Stimulated activated CD8-positive, alpha-beta memory T cell treated with anti-CD3 and anti-CD28 coated beads, Interleukin-15, amount 100 ng/mL, for 48 hours (primary cell): ENCODE results near the gene GLP1R.

Experiments
- DNase-seq, 2 donors: peaks; one replicate each; pipeline ENCODE4 v3.0.0-alpha.2; 2020; ENCODE audit warnings: low read depth in 2 of 2

GLP1R gene

GRCh38 chr6:39062014-39062740 lies 13.6 kb downstream of the GLP1R start:
- no peak for DNase-seq

GRCh38 chr6:39063526-39063925 lies 14.9 kb downstream of the GLP1R start:
- DNase-seq = no peak

GRCh38 chr6:39065561-39065960 lies 17.0 kb downstream of the GLP1R start:
- DNase-seq = no peak

GRCh38 chr6:39068391-39068790 lies 19.8 kb downstream of the GLP1R start:
- DNase-seq = no peak

DNA sequence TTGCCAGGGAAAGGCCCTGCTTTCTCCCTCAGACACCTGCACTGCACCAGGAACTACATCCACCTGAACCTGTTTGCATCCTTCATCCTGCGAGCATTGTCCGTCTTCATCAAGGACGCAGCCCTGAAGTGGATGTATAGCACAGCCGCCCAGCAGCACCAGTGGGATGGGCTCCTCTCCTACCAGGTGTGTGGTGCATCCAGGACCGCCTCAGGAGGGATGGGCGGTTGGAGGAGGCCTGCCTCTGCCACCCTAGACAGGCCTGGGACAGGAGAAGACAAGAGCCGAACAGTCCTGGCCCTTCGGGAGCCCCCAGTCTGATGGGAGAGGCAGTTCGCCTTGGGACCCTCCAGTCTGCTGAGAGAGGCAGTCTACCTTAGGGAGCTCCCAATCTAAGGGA lies 24.2 kb downstream of the GLP1R start:
- no peak for DNase-seq

GRCh38 chr6:39073471-39074355 lies 25.1 kb downstream of the GLP1R start:
- DNase-seq = no peak

DNA sequence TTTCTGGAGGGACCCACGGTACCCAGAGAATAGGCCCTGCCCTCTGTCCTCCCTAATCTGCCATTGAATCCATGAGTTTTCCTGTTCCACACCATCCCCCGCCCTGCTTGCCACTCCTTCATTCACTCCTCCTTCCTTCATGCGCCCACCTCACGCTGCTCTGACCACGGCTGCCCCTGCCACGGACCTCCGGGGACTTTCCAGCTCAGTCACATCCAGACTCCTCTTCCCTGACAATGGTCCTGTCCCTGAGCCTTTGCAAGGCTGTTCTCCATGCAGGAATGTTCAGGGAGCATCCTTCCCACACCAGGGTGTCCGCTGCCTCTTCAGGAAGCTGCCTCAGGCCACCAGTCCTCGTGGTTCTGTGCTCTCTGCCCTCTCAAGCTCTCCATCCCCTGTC lies 25.9 kb downstream of the GLP1R start:
- no peak for DNase-seq

DNA sequence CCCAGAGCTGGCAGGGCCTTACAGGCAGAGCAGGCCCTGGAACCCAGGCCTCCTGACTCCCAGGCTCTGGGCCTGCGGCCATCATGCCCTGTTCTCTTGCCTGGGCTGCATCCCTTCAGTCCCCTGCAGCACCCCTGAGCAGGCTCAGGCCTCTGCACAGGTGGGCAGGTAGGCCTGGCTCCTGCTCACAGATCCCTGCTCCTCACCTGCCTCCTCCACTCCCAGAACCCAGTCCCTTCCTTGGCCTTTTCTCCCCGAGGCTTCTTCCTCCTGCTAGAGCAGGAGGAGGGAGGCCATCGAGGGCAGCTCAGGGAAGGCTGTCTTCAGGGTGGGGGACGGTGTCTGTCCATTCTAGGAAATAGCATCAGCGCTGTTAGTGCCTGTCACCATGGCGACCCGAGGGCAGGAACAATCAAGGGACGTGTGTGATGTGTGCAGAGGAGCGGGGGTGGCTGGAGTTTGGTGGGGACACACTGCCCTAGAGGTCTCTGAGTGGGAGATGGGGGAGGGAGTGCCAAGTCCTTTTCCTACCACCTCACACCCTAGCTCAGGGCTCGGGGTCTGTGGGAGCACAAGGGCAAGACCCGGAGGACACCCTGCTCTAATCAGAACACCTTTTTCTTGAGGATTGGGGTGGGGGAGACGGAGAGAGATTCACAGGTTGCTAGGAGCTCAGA lies 26.6 kb downstream of the GLP1R start:
- no peak for DNase-seq

GRCh38 chr6:39075807-39076622 lies 27.4 kb downstream of the GLP1R start:
- DNase-seq = no peak

DNA sequence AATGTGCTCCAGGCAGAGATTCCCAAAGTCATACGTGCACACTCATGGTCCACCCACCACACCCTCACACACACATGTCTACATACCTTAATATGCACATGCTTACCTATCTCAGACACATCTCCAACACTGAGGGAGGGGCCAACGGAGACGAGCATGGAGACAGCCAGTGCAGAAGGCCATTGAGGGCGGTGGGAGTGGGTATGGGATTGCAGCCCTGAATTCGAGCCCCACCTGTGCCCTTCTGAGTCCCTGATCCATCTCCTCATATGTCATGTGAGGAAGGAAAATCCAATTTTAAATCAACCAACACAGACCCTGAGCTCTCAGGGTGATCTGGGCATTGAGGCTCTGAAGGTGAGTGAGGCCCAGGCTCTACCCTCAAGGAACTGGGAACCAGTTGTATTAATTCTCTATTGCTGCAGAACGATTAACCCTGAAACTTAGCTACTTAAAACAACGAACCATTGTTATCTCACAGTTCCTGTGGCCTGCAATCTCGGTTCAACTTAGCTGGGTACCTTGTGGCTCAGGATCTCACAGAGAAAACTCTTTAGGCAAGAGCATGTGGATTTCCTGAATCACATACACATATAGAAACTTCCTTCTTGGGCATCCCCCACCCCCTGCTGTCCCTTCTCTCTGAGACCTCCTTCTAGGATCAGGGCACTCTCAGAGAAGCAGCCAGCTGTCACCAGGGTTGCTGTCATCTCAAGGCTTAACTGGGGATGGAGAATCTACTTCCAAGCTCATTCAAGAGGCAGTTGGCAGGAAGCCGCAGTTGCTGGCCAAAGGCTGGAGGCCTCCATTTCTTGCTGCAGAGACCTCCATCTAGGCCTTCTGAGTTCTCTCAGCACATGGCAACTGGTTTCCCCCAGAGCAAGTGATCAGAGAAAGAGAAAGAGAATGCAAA lies 28.3 kb downstream of the GLP1R start:
- DNase-seq = no peak

DNA sequence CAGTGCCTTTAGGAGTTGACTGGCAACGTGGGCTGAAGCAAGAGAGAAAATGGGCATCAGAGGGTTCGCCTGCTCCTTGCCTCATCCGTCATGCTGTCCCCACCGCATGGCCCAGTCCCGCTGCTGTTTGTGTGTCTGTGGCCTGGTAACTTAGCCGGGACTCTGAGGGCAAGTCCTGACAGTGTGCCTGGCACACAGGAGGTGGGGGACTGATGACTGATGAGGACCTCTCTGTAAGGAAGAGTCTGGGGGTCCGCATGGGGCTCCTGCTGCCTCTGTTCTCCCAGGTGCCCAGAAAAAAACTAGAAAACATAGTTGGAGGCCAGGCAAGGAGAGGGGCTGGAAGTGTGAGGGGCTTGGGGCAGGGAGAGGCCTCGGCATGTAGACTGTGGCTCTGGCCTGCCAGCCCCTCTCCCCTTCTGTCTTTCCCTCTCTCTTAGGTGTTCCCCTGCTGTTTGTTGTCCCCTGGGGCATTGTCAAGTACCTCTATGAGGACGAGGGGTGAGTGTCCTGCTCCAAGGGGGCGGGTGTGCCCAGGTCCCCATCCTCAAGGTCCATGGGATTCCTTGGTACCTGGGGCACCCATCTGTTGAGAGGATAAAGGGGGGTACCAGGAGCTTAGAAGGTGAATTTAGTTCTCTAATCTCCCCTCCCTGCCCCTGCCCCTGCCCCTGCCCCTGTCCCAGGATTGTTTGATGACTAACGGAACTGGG lies 29.5 kb downstream of the GLP1R start:
- no peak for DNase-seq

GRCh38 chr6:39078695-39079094 lies 30.1 kb downstream of the GLP1R start:
- no peak for DNase-seq

GRCh38 chr6:39079197-39080125 lies 30.9 kb downstream of the GLP1R start:
- DNase-seq = no peak

DNA sequence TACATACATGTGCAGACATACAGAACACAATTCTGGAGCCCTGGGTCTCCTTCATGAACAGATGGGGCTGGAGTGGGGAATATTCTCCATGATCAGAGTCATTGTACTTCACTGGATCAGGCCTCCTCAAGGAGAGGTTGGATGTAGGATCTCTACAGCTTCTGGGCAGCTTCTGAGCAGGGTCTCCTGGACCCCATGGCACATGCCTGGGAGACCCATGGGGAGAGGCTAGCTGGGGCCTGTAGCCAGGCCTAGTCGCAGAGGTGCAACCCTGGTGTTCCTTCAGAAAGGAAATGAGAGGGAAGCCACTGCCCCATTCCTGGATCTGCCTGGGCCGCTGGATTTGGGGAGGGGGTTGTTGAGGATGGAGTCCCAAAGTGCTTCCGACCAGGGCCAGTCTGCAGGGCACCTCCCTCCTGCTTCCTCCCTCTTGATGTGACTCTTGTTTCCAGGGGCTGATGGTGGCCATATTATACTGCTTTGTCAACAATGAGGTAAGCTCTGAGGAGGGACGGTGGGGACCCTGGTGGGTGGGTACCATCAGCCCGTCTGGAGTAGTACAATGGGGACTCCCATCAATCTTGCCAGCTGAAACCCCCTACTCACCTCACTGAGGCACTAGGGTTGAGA lies 31.8 kb downstream of the GLP1R start:
- DNase-seq = no peak

DNA sequence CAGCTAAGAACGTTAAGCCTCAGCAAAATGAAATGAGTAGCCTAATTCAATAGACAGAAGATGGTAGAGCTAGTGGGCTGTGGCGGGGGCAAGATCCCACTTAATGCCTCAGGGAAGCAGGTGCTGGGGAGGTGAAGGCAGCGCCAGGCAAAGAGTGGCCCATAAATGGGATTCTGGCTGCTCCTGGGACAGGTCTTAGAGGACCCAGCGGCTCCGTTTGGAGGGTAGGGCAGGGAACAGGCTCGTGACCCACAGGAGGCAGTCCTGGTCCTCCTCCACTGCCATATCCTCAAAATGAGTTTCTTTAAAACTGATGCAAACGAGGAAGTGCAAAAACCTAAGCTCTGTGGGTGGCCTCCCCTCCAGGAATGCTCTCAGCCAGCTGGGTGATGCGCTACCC lies 33.7 kb downstream of the GLP1R start:
- no peak for DNase-seq

GRCh38 chr6:39083231-39083634 lies 34.7 kb downstream of the GLP1R start:
- DNase-seq = peak in 1 of 2 donors; percentile 28

- no peak for DNase-seq
Measured at GRCh38 chr6:39084506-39084905, 35.9 kb downstream of the GLP1R start.

DNA sequence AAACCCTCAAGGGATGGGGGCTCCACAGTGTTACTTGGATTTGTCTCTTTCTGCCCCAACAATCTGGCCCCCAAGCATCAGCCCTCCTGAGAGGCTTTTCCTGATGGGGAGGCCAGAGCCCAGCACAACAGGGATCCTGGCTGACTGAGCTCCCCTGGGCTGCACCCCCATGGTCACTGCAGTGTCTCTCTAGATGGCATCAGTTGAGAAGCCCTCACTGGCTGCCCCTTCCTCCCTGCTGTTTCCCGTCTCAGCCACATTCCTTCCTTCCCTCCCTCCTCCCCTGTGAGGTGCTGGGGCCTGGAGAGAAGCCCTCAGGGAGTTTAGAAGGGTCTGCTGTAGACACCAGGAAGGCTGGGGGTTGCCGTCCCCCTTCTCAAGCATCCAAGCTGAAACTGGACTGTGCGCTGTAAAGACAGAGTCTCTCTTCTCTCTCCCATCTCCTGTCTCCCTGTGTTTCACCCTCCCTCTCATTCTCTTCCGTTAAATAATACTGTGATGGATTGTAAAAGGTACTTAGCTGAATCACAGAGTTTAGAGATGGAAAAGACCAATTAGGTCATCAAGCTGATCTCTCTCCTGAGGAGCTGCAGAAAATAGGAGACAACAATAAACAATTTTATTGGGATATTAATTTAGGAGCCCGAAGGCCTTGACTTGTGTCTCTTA lies 36.7 kb downstream of the GLP1R start:
- no peak for DNase-seq
